Body of pancreas (tissue), 4 donors: ENCODE results near the gene ZIC4.

Experiments
- CTCF ChIP-seq, 7 experiments: fragments of 450-650 bp in 4 of 7; fragments of 200-600 bp in 3 of 7; sonication (generic) in 3 of 7; IDR thresholded peaks; one replicate each; pipeline ENCODE4 v1.5.1; 2016 to 2019; ENCODE audit warnings: antibody characterized with exemption in 7 of 7
- POLR2A ChIP-seq, 3 donors: fragments of 450-650 bp; IDR thresholded peaks; one replicate each; pipeline ENCODE4 v1.6.1; 2016; ENCODE audit warnings: antibody characterized with exemption in 3 of 3, mild to moderate bottlenecking in 2 of 3

DNA sequence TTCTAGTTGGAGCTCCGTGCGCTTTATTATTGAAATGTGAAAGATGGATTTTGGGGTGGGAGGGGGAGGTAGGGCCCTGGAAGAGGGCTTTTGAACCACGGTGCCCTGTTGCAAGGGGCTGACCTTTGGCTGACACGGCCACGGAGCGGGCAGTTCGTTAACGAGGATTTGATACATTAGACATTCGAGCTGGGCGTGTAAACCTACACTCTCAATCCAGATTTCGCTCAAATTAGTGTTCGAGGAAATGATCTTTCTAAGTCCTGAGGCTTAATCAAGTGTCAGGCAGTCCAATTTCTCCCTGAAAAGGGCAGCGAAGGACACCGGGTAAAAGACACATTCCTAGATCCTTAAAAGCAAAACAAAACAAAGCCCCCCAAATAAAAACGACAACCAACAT is 15.9 kb upstream of the ZIC4 start:
- TF ChIP-seq CTCF (IDR thresholded peaks at IDR 0.05) (no peak), POLR2A (IDR thresholded peaks at IDR 0.05) (no peak)
